Neural cell (in vitro differentiated cells): ENCODE measurements around the gene CDC123. TPM values are rescaled to one million over a fixed set of nuclear protein-coding genes. Genes with fewer than 3 reads are reported as not detected.
"Not testable (repeated sequence)": the region's sequence is repeated elsewhere in the genome, so short reads cannot be mapped to it uniquely, and the experiment has no call there.

Experiments
- H2AFZ ChIP-seq: fragments of 200-600, 300-800 bp; sonication (generic), shearing (Covaris generic); 2 replicates; pipeline ENCODE4 v1.6.0; 2014; ENCODE audit warnings: low read depth, mild to moderate bottlenecking, antibody characterized with exemption, low read length, moderate library complexity
- H3F3A ChIP-seq: fragments of 200-600 bp; shearing (Covaris generic); 2 replicates; pipeline ENCODE4 v1.6.1; 2016; ENCODE audit warnings: mild to moderate bottlenecking, moderate library complexity, mixed read lengths, antibody characterized with exemption, low read length; ENCODE audit not compliant: insufficient read depth, poor library complexity, severe bottlenecking
- H3K27ac ChIP-seq: fragments of 200-600, 300-800 bp; sonication (generic), shearing (Covaris generic); 2 replicates; pipeline ENCODE4 v1.5.1; 2014; ENCODE audit warnings: mild to moderate bottlenecking, low read length, moderate library complexity
- H3K27me3 ChIP-seq: fragments of 300-800, 200-600 bp; sonication (generic), shearing (Covaris generic); 2 replicates; pipeline ENCODE4 v1.6.0; 2014; ENCODE audit warnings: mild to moderate bottlenecking, low read depth, low read length, moderate library complexity; ENCODE audit not compliant: insufficient read depth
- H3K36me3 ChIP-seq: fragments of 300-800, 200-600 bp; sonication (generic), shearing (Covaris generic); 2 replicates; pipeline ENCODE4 v1.5.1; 2014; ENCODE audit warnings: mild to moderate bottlenecking, antibody characterized with exemption, low read length, moderate library complexity; ENCODE audit not compliant: insufficient read depth
- H3K4me2 ChIP-seq: fragments of 300-800, 200-600 bp; sonication (generic), shearing (Covaris generic); 2 replicates; pipeline ENCODE4 v1.6.0; 2014; ENCODE audit warnings: mild to moderate bottlenecking, low read length
- H3K4me3 ChIP-seq: fragments of 300-800, 200-600 bp; sonication (generic), shearing (Covaris generic); 2 replicates; pipeline ENCODE4 v1.5.1; 2014; ENCODE audit warnings: mild to moderate bottlenecking, low read length, moderate library complexity
- H3K79me2 ChIP-seq: fragments of 200-600 bp; shearing (Covaris generic); replicated peaks from 2 replicates; pipeline ENCODE4 v1.6.0; 2014; ENCODE audit warnings: mild to moderate bottlenecking, low read length, moderate library complexity; ENCODE audit not compliant: insufficient read depth
- H3K9ac ChIP-seq: fragments of 300-800, 200-600 bp; sonication (generic), shearing (Covaris generic); 2 replicates; pipeline ENCODE4 v1.6.1; 2016; ENCODE audit warnings: mild to moderate bottlenecking, low read length, mixed read lengths
- H3K9me2 ChIP-seq: fragments of 200-600 bp; shearing (Covaris generic); 2 replicates; pipeline ENCODE4 v1.6.1; 2016; ENCODE audit warnings: mild to moderate bottlenecking, low read length, mixed read lengths; ENCODE audit not compliant: insufficient read depth
- H3K9me3 ChIP-seq: fragments of 200-600, 300-800 bp; sonication (generic), shearing (Covaris generic); 2 replicates; pipeline ENCODE4 v1.6.1; 2016; ENCODE audit warnings: mild to moderate bottlenecking, mixed run types, low read length, moderate library complexity, mixed read lengths
- H4K20me1 ChIP-seq: fragments of 200-600 bp; shearing (Covaris generic); 2 replicates; pipeline ENCODE4 v1.6.1; 2016; ENCODE audit warnings: mild to moderate bottlenecking, mixed run types; ENCODE audit not compliant: insufficient read depth
- EP300 ChIP-seq: fragments of 450-650 bp; conservative IDR thresholded peaks from 2 replicates; pipeline ENCODE4 v1.6.1; 2014; ENCODE audit warnings: antibody characterized with exemption, mild to moderate bottlenecking, moderate library complexity; ENCODE audit not compliant: poor library complexity, severe bottlenecking
- EZH2 ChIP-seq: fragments of 200-600, 300-800 bp; shearing (Covaris generic), sonication (generic); IDR thresholded peaks from 2 replicates; pipeline ENCODE4 v1.6.1; 2014; ENCODE audit warnings: antibody characterized with exemption, low read length, borderline replicate concordance, mild to moderate bottlenecking; ENCODE audit not compliant: insufficient read depth, poor library complexity, severe bottlenecking
- MXI1 ChIP-seq: fragments of 450-650 bp; conservative IDR thresholded peaks from 2 replicates; pipeline ENCODE4 v1.6.1; 2014; ENCODE audit warnings: antibody characterized with exemption, mild to moderate bottlenecking; ENCODE audit not compliant: poor library complexity, severe bottlenecking
- POLR2AphosphoS5 ChIP-seq: IDR thresholded peaks from 2 replicates; pipeline ENCODE4 v1.6.1; 2012
- RAD21 ChIP-seq: fragments of 450-650 bp; conservative IDR thresholded peaks from 2 replicates; pipeline ENCODE4 v1.6.1; 2014; ENCODE audit warnings: antibody characterized with exemption, mild to moderate bottlenecking, moderate library complexity
- REST ChIP-seq: IDR thresholded peaks from 2 replicates; pipeline ENCODE4 v1.6.1; 2012; ENCODE audit warnings: borderline replicate concordance
- SMC3 ChIP-seq: fragments of 450-650 bp; conservative IDR thresholded peaks from 2 replicates; pipeline ENCODE4 v1.6.1; 2014; ENCODE audit warnings: antibody characterized with exemption, mild to moderate bottlenecking, moderate library complexity; ENCODE audit not compliant: poor library complexity
- TAF1 ChIP-seq: IDR thresholded peaks from 2 replicates; pipeline ENCODE4 v1.6.1; 2012; ENCODE audit warnings: low read depth
- polyA plus RNA-seq: library from polyadenylated mRNA; depleted of rRNA; stranded (reverse); fragments of >200 nt; gene quantifications from 2 replicates; pipeline ENCODE4 v1.2.3, GENCODE V29; 2014
- TF ChIP-seq, protein P1 (sequence below): fragments of 450-650 bp; IDR thresholded peaks from 2 replicates; pipeline ENCODE4 v1.5.1; 2014; ENCODE audit warnings: antibody characterized with exemption, mild to moderate bottlenecking, moderate library complexity; ENCODE audit not compliant: poor library complexity, severe bottlenecking

CDC123 gene
- polyA plus RNA-seq, 1 donor from 2014 or later = 110 TPM

- H2AFZ ChIP-seq, H3K79me2 ChIP-seq, H3F3A ChIP-seq, H3K36me3 ChIP-seq, H3K27me3 ChIP-seq, H3K4me2 ChIP-seq, H3K4me3 ChIP-seq, H3K9me2 ChIP-seq, H4K20me1 ChIP-seq, H3K27ac ChIP-seq, H3K9ac ChIP-seq, H3K9me3 ChIP-seq: not testable (repeated sequence)
Measured at GRCh38 chr10:12226438-12226837, 30.4 kb downstream of the CDC123 start.

DNA sequence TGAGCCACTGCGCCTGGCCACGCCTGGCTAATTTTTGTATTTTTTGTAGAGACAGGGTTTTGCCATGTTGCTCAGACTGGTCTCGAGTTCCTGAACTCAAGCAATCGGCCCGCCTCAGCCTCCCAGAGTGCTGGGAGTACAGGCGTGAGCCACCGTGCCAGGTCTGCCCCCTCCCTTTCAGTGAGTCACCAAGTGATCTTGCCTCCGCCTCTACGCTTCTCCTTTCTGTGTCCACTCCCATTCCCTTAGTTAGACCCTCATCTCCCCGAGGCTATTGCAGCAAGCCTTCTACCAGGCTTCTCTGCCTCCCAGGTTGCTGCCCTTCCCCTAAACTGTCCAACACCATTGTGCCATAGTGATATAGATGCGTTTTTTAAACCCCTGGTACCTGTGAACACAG, 32.9 kb downstream of the CDC123 start:
- no peaks in the 10 kb centered on the region for H4K20me1 ChIP-seq
- no peak for TF ChIP-seq SMC3

GRCh38 chr10:12234687-12235086, 38.7 kb downstream of the CDC123 start:
- H3K9me2 ChIP-seq, H3K4me2 ChIP-seq, H3K9ac ChIP-seq, H3F3A ChIP-seq, H4K20me1 ChIP-seq, H3K9me3 ChIP-seq, H3K36me3 ChIP-seq, H3K27ac ChIP-seq, H3K27me3 ChIP-seq, H2AFZ ChIP-seq, H3K79me2 ChIP-seq, H3K4me3 ChIP-seq: not testable (repeated sequence)

More for the DNA sequence above, 32.9 kb downstream of the CDC123 start:
- Histone ChIP-seq H3K9me3 (no peaks in the 10 kb centered on the region), H3K79me2 (no peaks in the 10 kb centered on the region), H3K27ac (no peak overlapping the region), H3K4me2 (no peak overlapping the region), H3K36me3 (no peaks in the 10 kb centered on the region), H2AFZ (no peak overlapping the region), H3K4me3 (no peak overlapping the region), H3F3A (no peaks in the 10 kb centered on the region), H3K27me3 (no peaks in the 10 kb centered on the region), H3K9me2 (no peaks in the 10 kb centered on the region), H3K9ac (no peak overlapping the region)

GRCh38 chr10:12235116-12235694, 39.2 kb downstream of the CDC123 start:
- no peak overlapping the region for H3K27ac ChIP-seq
- H3K36me3 ChIP-seq = peaks cover 4% of the 10 kb centered on the region
- no peak overlapping the region for H3K4me2 ChIP-seq
- H3F3A ChIP-seq = no peaks in the 10 kb centered on the region
- H3K79me2 ChIP-seq = no peaks in the 10 kb centered on the region
- H3K9ac ChIP-seq = no peak overlapping the region
- no peaks in the 10 kb centered on the region for H3K9me2 ChIP-seq
- no peaks in the 10 kb centered on the region for H3K27me3 ChIP-seq
- H3K4me3 ChIP-seq = no peak overlapping the region
- TF ChIP-seq POLR2AphosphoS5 = no peak
- TF ChIP-seq RAD21 = no peak
- no peak for TF ChIP-seq SMC3
- no peak for TF ChIP-seq EZH2
- no peak for TF ChIP-seq TAF1
- TF ChIP-seq MXI1 = no peak
- no peak overlapping the region for H2AFZ ChIP-seq
- no peaks in the 10 kb centered on the region for H3K9me3 ChIP-seq
- no peaks in the 10 kb centered on the region for H4K20me1 ChIP-seq

DNA sequence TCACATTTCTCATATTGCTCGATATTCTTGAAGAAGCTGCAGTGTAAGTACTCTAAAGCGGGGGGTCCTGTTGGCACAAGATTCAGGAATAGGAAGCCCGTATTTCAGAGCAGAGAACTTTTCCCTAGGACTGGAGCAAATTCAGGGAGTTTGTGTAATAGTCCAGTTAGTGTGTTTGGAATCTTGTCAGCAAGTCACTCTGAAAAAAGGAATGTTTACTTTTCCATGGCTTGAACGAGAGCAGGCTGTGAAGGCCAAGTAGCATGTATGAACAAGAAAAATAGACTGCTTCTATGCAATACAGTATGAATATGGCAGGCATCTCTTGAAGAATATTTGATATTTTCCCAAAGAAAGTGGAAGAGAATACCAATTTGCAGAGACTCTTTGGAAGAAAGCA, 39.8 kb downstream of the CDC123 start:
- Histone ChIP-seq H3K79me2 (no peaks in the 10 kb centered on the region), H4K20me1 (no peaks in the 10 kb centered on the region), H3K9ac (no peak overlapping the region), H3K4me2 (no peak overlapping the region), H2AFZ (no peak overlapping the region), H3F3A (no peaks in the 10 kb centered on the region), H3K36me3 (peaks cover 4% of the 10 kb centered on the region), H3K4me3 (no peak overlapping the region), H3K9me3 (no peaks in the 10 kb centered on the region), H3K27ac (no peak overlapping the region), H3K9me2 (no peaks in the 10 kb centered on the region), H3K27me3 (no peaks in the 10 kb centered on the region)
- TF ChIP-seq RAD21 = no peak
- TF ChIP-seq EZH2 = no peak
- TF ChIP-seq, protein P1, sequence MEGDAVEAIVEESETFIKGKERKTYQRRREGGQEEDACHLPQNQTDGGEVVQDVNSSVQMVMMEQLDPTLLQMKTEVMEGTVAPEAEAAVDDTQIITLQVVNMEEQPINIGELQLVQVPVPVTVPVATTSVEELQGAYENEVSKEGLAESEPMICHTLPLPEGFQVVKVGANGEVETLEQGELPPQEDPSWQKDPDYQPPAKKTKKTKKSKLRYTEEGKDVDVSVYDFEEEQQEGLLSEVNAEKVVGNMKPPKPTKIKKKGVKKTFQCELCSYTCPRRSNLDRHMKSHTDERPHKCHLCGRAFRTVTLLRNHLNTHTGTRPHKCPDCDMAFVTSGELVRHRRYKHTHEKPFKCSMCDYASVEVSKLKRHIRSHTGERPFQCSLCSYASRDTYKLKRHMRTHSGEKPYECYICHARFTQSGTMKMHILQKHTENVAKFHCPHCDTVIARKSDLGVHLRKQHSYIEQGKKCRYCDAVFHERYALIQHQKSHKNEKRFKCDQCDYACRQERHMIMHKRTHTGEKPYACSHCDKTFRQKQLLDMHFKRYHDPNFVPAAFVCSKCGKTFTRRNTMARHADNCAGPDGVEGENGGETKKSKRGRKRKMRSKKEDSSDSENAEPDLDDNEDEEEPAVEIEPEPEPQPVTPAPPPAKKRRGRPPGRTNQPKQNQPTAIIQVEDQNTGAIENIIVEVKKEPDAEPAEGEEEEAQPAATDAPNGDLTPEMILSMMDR = no peak
- TF ChIP-seq MXI1 = no peak
- no peak for TF ChIP-seq POLR2AphosphoS5
- TF ChIP-seq SMC3 = no peak
- TF ChIP-seq REST = no peak
- TF ChIP-seq TAF1 = no peak
- TF ChIP-seq EP300 = no peak
